ENCODE measurements around the gene LDB3. TPM values are rescaled to one million over a fixed set of nuclear protein-coding genes. Genes with fewer than 3 reads are reported as not detected.
A peak's percentile ranks its signal among the peaks of the same experiment; 100 is the strongest.

The LDB3 gene
- not detected in 2 replicates for total RNA-seq (2011; cell fraction: chromatin; rRNA removed; ENCODE audit: low replicate concordance)
- not detected in 2 replicates for total RNA-seq (2011; cell fraction: nucleolus; rRNA removed)
- total RNA-seq (2011; cell fraction: nucleoplasm; rRNA removed): not detected in 2 replicates
- total RNA-seq (2014; rRNA removed) (not detected in 2 replicates), total RNA-seq (2014; rRNA removed; fragmentation: Illumina TruSeq; extraction: Trizol) (not detected in 2 replicates), total RNA-seq (2015; rRNA removed; fragmentation: Illumina TruSeq; extraction: Trizol) (not detected in 2 replicates), total RNA-seq (2021) (not detected in 2 replicates), polyA plus RNA-seq (2011; rRNA removed) (not detected in 2 replicates), polyA plus RNA-seq (2014; fragmentation: Illumina TruSeq; extraction: Trizol) (not detected in 2 replicates), polyA plus RNA-seq (2014; fragmentation: Nextera tagmentation; extraction: Ambion mirVana) (not detected), polyA plus RNA-seq (2014; rRNA removed) (0.03 TPM in 1 of 2 replicates, not detected in the other), polyA minus RNA-seq (2011; rRNA and poly(A)+ RNA removed) (not detected in 2 replicates), Bru-seq, nascent RNA (percentile 20 among the genes with signal in this experiment), BruChase-seq, experiment 1, labeled RNA remaining after a 2-hour chase (percentile 6 among the genes with signal in this experiment), BruChase-seq, experiment 2, labeled RNA remaining after a 6-hour chase (percentile 5 among the genes with signal in this experiment)
- 0.03 TPM in 1 of 2 replicates, not detected in the other for polyA plus RNA-seq (2011; cell fraction: cytosol; rRNA removed)
- not detected in 2 replicates for polyA plus RNA-seq (2011; cell fraction: nucleus; rRNA removed)
- polyA plus RNA-seq (2012): 0.06 and 0.12 TPM in 2 replicates
- not detected in 2 replicates for polyA minus RNA-seq (2011; cell fraction: cytosol; rRNA and poly(A)+ RNA removed)
- polyA minus RNA-seq (2011; cell fraction: nucleus; rRNA and poly(A)+ RNA removed): not detected in 2 replicates
- long read RNA-seq, experiment 1, partial matches to known transcripts: 0 of 1 reads
- long read RNA-seq, experiment 1, other reads (novel, unspliced or antisense): 1 of 1 reads
- long read RNA-seq, experiment 2: 0 reads
- long read RNA-seq, experiment 3: 0 reads

DNA sequence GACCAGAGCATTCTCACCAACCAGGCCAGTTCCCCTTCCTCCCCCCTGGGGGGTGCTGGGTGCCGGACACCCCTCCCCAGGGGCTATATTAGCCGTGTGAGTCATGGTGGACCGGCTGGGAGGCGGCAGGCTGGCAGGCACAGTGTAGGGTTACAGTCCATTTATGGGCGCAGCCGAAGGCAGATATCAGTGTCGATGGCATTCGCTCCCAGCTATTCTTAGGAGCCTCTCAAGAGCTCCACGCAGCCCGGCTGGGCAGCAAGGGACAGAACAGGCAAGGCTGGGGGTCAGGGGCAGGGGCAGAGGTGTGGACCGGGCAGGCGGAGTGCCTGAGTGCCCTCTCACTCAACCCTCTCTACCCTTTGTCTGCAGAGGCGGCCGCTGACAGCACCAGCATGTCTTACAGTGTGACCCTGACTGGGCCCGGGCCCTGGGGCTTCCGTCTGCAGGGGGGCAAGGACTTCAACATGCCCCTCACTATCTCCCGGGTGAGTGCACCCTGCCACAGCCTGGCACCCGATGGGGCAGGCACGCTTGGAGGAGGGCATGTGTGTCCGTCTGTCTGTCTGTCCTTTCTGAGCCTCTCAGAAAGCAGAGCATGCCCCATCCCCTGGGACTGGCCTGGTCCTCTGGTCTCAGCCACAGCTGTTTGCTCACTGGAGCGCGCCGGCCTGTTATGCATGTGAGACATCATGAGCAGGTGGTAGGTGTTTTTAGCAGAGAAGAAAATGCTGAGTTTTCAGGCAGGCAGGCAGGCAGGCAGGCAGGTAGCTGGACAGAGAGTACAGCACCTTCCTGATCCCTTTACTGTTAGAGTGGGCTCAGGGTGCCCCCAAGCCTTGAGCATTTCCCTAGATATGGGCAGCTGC, at the start of gene LDB3:
TSS of gene LDB3 (plus strand) at position 215 of the 869 bp plus-strand sequence. CDS start at position 396, 181 bp downstream.
- H3K79me2 ChIP-seq (ENCODE audit: control insufficient read depth, insufficient read depth, low read length): no peaks in the 10 kb centered on the region
- no peak within 1 kb of the TSS for H3K4me2 ChIP-seq (ENCODE audit: insufficient read depth, low read length)
- peaks cover 3 to 9% of the 10 kb centered on the region in 2 experiments; a peak in 2 of 5 replicates for H3K4me1 ChIP-seq (replicated peaks in 1 of 2; ENCODE audit: control insufficient read depth in 2 of 2, insufficient read depth in 2 of 2, low read length in 2 of 2)
- in situ Hi-C loops (cut with MboI) (no loop called here), intact Hi-C loops (cut with micrococcal nuclease) (no loop called here)
- no peaks in the 10 kb centered on the region for H4K20me1 ChIP-seq (replicated peaks; ENCODE audit: control insufficient read depth, insufficient read depth, low read length)
- H3K9me1 ChIP-seq (ENCODE audit: control insufficient read depth, insufficient read depth, low read length): no peaks in the 10 kb centered on the region
- no peak within 1 kb of the TSS for H3K27ac ChIP-seq (ENCODE audit: extremely low read depth, low read depth, low read length)
- CTCF ChIA-PET (ENCODE audit: low intra/inter-chr PET ratio): no interaction called here
- no peaks in the 10 kb centered on the region for H3K9me3 ChIP-seq (replicated peaks; ENCODE audit: control insufficient read depth, insufficient read depth, low read depth, low read length)
- DNase-seq (ENCODE audit: extremely low read depth in 1 of 4, low spot score in 3 of 4) (no peak), FAIRE-seq (no peak), ATAC-seq (no peak)
- 0 out of 4 replicates have a peak within 1 kb of the TSS, but pooled peaks of 1 of the 2 experiments have one; percentile 26 for H3K9ac ChIP-seq (ENCODE audit: insufficient read depth in 1 of 2, low read depth in 2 of 2, low read length in 2 of 2)
- H3K4me3 ChIP-seq: no peak within 1 kb of the TSS
- BruUV-seq (replicated peaks): no TSS peak
- no peak within 1 kb of the TSS for H2AFZ ChIP-seq (ENCODE audit: low read depth, low read length)
- WGBS (ENCODE audit: insufficient coverage, low coverage, missing lambda C conversion rate): 0% methylated on average over 11 of the region's 23 CpGs
- TF ChIP-seq, protein P1, sequence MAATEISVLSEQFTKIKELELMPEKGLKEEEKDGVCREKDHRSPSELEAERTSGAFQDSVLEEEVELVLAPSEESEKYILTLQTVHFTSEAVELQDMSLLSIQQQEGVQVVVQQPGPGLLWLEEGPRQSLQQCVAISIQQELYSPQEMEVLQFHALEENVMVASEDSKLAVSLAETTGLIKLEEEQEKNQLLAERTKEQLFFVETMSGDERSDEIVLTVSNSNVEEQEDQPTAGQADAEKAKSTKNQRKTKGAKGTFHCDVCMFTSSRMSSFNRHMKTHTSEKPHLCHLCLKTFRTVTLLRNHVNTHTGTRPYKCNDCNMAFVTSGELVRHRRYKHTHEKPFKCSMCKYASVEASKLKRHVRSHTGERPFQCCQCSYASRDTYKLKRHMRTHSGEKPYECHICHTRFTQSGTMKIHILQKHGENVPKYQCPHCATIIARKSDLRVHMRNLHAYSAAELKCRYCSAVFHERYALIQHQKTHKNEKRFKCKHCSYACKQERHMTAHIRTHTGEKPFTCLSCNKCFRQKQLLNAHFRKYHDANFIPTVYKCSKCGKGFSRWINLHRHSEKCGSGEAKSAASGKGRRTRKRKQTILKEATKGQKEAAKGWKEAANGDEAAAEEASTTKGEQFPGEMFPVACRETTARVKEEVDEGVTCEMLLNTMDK (IDR thresholded peaks at IDR 0.05; ENCODE audit: borderline replicate concordance, insufficient read depth, low read depth, low read length, poor library complexity, severe bottlenecking): no peak
- TF ChIP-seq ETV6 (IDR thresholded peaks at IDR 0.05; ENCODE audit: borderline replicate concordance in 1 of 2, low read depth in 2 of 2, low read length in 1 of 2) (no peak), ETV6 (CRISPR knock-in tag; IDR thresholded peaks at IDR 0.05; ENCODE audit: borderline replicate concordance) (no peak), EZH2 (IDR thresholded peaks at IDR 0.05; ENCODE audit: borderline replicate concordance, low read depth, low read length) (no peak), GABPB1 (CRISPR knock-in tag; IDR thresholded peaks at IDR 0.05) (no peak), VEZF1 (CRISPR knock-in tag; IDR thresholded peaks at IDR 0.05) (peak; percentile 24; the same call in 1 of the 2 replicates), RB1 (IDR thresholded peaks at IDR 0.05; ENCODE audit: low read depth) (no peak), TBP (optimal IDR thresholded peaks at IDR 0.05; ENCODE audit: low read depth, low read length) (no peak)
- POLR2A ChIA-PET: no interaction called here
- peaks cover 0 to 52% of the 10 kb centered on the region in 2 experiments; a peak in 3 of 5 replicates for H3K27me3 ChIP-seq (ENCODE audit: control insufficient read depth in 2 of 2, insufficient read depth in 2 of 2, low read length in 2 of 2)
- no peaks in the 10 kb centered on the region for H3K36me3 ChIP-seq (ENCODE audit: control insufficient read depth, insufficient read depth, low read length)
